GM12864 (cell line): ENCODE results near the gene FCSK.

Source experiments
- DNase-seq: peaks from one replicate; pipeline ENCODE4 v3.0.0-alpha.2; 2011; ENCODE audit warnings: low read depth
- H3K4me3 ChIP-seq: 2 replicates; pipeline ENCODE4 v1.5.1; 2011; ENCODE audit warnings: mild to moderate bottlenecking, low read depth, low read length, control low read depth
- TF ChIP-seq, protein P1 (sequence below): IDR thresholded peaks from 2 replicates; pipeline ENCODE4 v1.5.1; 2011; ENCODE audit warnings: low read depth, mild to moderate bottlenecking, moderate library complexity, low read length, control low read depth, inconsistent platforms; ENCODE audit errors: missing control alignments

The FCSK gene

GRCh38 chr16:70453117-70453891, 1.1 kb upstream of the FCSK start:
- peak overlapping the region; percentile 83 for H3K4me3 ChIP-seq

DNA sequence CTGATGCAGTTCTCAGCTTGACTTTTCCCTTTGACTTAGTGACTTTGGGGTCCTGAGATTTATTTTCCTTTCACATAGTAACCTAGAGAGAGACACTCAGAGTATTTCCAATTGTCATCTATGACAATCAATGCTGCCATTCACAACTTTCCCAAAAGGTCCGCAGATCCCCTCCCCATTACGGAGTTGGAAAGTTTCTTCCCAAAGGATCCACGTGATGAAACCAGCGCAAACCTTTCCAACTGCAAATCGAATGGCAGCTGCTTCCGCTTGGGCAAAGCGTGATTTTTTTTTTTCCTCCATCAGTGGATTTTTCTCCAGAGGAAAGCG, 538 bp upstream of the FCSK start:
- DNase-seq: no peak
- peak overlapping the region; percentile 83 for H3K4me3 ChIP-seq
- TF ChIP-seq, protein P1, sequence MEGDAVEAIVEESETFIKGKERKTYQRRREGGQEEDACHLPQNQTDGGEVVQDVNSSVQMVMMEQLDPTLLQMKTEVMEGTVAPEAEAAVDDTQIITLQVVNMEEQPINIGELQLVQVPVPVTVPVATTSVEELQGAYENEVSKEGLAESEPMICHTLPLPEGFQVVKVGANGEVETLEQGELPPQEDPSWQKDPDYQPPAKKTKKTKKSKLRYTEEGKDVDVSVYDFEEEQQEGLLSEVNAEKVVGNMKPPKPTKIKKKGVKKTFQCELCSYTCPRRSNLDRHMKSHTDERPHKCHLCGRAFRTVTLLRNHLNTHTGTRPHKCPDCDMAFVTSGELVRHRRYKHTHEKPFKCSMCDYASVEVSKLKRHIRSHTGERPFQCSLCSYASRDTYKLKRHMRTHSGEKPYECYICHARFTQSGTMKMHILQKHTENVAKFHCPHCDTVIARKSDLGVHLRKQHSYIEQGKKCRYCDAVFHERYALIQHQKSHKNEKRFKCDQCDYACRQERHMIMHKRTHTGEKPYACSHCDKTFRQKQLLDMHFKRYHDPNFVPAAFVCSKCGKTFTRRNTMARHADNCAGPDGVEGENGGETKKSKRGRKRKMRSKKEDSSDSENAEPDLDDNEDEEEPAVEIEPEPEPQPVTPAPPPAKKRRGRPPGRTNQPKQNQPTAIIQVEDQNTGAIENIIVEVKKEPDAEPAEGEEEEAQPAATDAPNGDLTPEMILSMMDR: no peak

More at GRCh38 chr16:70453117-70453891, 1.1 kb upstream of the FCSK start:
- TF ChIP-seq, protein P1: no peak
- no peak for DNase-seq

DNA sequence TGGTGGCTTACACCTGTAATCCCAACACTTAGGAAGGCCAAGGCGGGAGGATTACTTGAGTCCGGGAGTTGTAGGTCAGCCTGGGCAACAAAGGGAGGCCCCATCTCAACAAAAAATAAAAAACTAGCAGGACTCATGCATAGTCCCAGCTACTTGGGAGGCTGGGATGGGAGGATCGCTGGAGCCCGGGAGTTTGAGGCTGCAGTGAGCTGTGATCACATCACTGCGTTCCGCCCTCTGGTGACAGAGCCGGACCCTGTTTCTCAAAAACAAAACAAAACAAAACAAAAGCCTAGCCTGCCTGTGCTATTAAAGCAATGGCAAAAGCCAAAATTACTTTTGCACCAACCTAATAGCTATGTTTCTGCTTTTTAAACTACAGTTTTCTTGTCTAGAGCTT, 1.5 kb downstream of the FCSK start:
- TF ChIP-seq, protein P1: no peak
- DNase-seq: no peak
- H3K4me3 ChIP-seq: no peak overlapping the region

- H3K4me3 ChIP-seq: no peak overlapping the region
- TF ChIP-seq, protein P1: no peak
- no peak for DNase-seq
Observed at GRCh38 chr16:70457446-70458166, 3.2 kb downstream of the FCSK start.

GRCh38 chr16:70460737-70461261, 6.4 kb downstream of the FCSK start:
- DNase-seq: no peak
- TF ChIP-seq, protein P1: no peak
- no peak overlapping the region for H3K4me3 ChIP-seq

DNA sequence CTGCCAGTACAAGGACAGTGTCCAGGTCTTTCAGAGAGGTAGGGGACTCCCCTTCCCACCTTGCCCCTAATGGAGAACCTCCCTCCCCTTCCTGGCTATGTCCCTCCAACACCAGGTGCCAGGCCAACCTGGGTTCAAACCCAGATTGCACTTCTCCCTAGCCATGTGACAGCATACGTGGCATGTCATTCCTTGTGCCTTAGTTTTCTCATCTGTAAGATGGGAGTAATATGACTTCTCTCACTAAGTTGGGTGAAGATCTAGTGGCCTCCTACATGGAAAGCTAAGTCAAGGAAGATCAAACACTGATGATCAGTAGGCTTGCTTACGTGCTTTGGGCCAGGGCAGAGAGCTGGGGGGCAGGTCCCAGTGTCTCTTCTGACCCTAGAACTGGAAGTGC, 8.8 kb downstream of the FCSK start:
- DNase-seq: no peak
- no peak overlapping the region for H3K4me3 ChIP-seq
- TF ChIP-seq, protein P1: no peak
